Right lobe of liver (tissue), 6 donors: ENCODE data around the gene HOXC10. TPM values are rescaled to one million over a fixed set of nuclear protein-coding genes. Genes with fewer than 3 reads are reported as not detected.

ENCODE experiments used
- ATAC-seq, 4 donors: fragments of 200-7000 bp; cut with Tn5 transposase; one replicate each; pipeline ENCODE4 v1.9.1; 2020; ENCODE audit warnings: mild to moderate bottlenecking in 4 of 4, moderate library complexity in 4 of 4
- DNase-seq, 3 donors: peaks; one replicate each; pipeline ENCODE4 v3.0.0-alpha.2; 2020
- H3K27ac ChIP-seq, 3 donors: fragments of 200-600 bp; one replicate each; pipeline ENCODE4 v1.8.0; 2022
- H3K27me3 ChIP-seq, 2 donors: fragments of 200-600 bp; one replicate each; pipeline ENCODE4 v1.8.0; 2022
- H3K36me3 ChIP-seq, 4 donors: fragments of 200-600 bp; sonication (generic) in 1 of 4; one replicate each; pipeline versions ENCODE4 v1.5.1 to v1.8.0; 2017 to 2022; ENCODE audit warnings: control low read depth in 1 of 4
- H3K4me1 ChIP-seq, 4 donors: fragments of 200-600 bp; sonication (generic) in 1 of 4; one replicate each; pipeline versions ENCODE4 v1.5.1 to v1.8.0; 2017 to 2022; ENCODE audit warnings: control low read depth in 1 of 4
- H3K4me3 ChIP-seq, 3 donors: fragments of 200-600 bp; one replicate each; pipeline ENCODE4 v1.8.0; 2022
- H3K9me3 ChIP-seq, 4 donors: fragments of 200-600 bp; sonication (generic) in 1 of 4; one replicate each; pipeline versions ENCODE4 v1.5.1 to v1.8.0; 2017 to 2022; ENCODE audit warnings: control low read depth in 1 of 4
- CTCF ChIP-seq, 4 donors: fragments of 200-600 bp in 3 of 4; fragments of 450-650 bp in 1 of 4; IDR thresholded peaks; one replicate each; pipeline versions ENCODE4 v1.5.1 to v1.8.0; 2016 to 2022; ENCODE audit warnings: antibody characterized with exemption in 4 of 4, mild to moderate bottlenecking in 2 of 4
- POLR2A ChIP-seq: fragments of 450-650 bp; IDR thresholded peaks from one replicate; pipeline ENCODE4 v1.6.1; 2017; ENCODE audit warnings: antibody characterized with exemption, mild to moderate bottlenecking
- WGBS: methylation state at CpG from one replicate; pipeline ENCODE4 v1.1.6; 2018; ENCODE audit warnings: low coverage, low lambda C conversion rate; ENCODE audit not compliant: insufficient coverage; ENCODE audit errors: missing lambda C conversion rate; 5-methylcytosine and 5-hydroxymethylcytosine counted together
- intact Hi-C, 2 donors: fragments of 100-400 bp; cut with DNase I; formaldehyde crosslinking; loops; one replicate each; pipeline versions ENCODE4 v1.11.2 to v1.14.1; 2022
- total RNA-seq, 6 experiments: library from RNA; depleted of rRNA in 2 of 6; stranded (reverse); fragments of >200 nt in 2 of 6; fragmentation: NEBNext Ultra II Directional in 3 of 6; extraction: Animal tissue kit (Norgen Biotek cat#: 25700) in 3 of 6; gene quantifications; one replicate each; pipeline versions ENCODE4 v1.1.0 to v1.2.4, GENCODE V29; 2016 to 2023
- donor health status: DM: no; HTN: yes; CAD: no.
- donor health status: DM: no; HTN: no; CAD: no.
- donor health status: DM: no; HTN: no; CAD: no.
- donor health status: DM: no; HTN: yes; CAD: no.
- donor health status: DM: no; HTN: yes; CAD: no.

HOXC10 gene
- total RNA-seq, 6 experiments from 2014 or later, result not detected

- Histone ChIP-seq H3K4me3 (no peak overlapping the region), H3K4me1 (no peaks in the 10 kb centered on the region), H3K27me3 (peaks cover 16 to 60% of the 10 kb centered on the region in 2 donors), H3K27ac (no peak overlapping the region), H3K9me3 (no peaks in the 10 kb centered on the region), H3K36me3 (no peaks in the 10 kb centered on the region)
- WGBS, result 19% methylated on average over 5 of the region's 7 CpGs
- ATAC-seq (no peak), DNase-seq (peak in 1 of 3 donors; percentile 11)
- TF ChIP-seq CTCF (IDR thresholded peaks at IDR 0.05) (no peak), POLR2A (no peak)
- intact Hi-C loops, result no loop called here
These were observed 4.7 kb upstream of the HOXC10 start for GRCh38 chr12:53980104-53980801.

- DNase-seq (peak in 1 of 3 donors; percentile 7), ATAC-seq (no peak)
- H3K27me3 ChIP-seq, result peaks cover 16 to 59% of the 10 kb centered on the region in 2 donors
- peaks cover 0 to 2% (median 0%) of the 10 kb centered on the region in 4 donors for H3K4me1 ChIP-seq
- intact Hi-C loops, result no loop called here
- TF ChIP-seq POLR2A (no peak), CTCF (IDR thresholded peaks at IDR 0.05) (no peak)
- no peak overlapping the region for H3K27ac ChIP-seq
- no peak overlapping the region for H3K4me3 ChIP-seq
- H3K9me3 ChIP-seq, result no peaks in the 10 kb centered on the region
- 20% methylated on average over 10 of the region's 15 CpGs for WGBS
- H3K36me3 ChIP-seq, result no peaks in the 10 kb centered on the region
These were observed 4.0 kb upstream of the HOXC10 start for GRCh38 chr12:53980802-53981496.

GRCh38 chr12:53981634-53982565, 3.0 kb upstream of the HOXC10 start:
- H3K27me3 ChIP-seq, result peaks cover 19 to 62% of the 10 kb centered on the region in 2 donors
- DNase-seq (peak in 1 of 3 donors; percentile 28), ATAC-seq (no peak)
- no peak overlapping the region for H3K27ac ChIP-seq
- H3K9me3 ChIP-seq, result no peaks in the 10 kb centered on the region
- WGBS, result 6% methylated on average over 17 of the region's 30 CpGs
- TF ChIP-seq CTCF (IDR thresholded peaks at IDR 0.05), result no peak
- H3K4me3 ChIP-seq, result no peak overlapping the region
- intact Hi-C loops, result no loop called here
- H3K4me1 ChIP-seq, result peaks cover 0 to 4% (median 0%) of the 10 kb centered on the region in 4 donors
- no peaks in the 10 kb centered on the region for H3K36me3 ChIP-seq

- peak in 1 of 3 donors; percentile 22 for DNase-seq
These were observed 2.0 kb upstream of the HOXC10 start for GRCh38 chr12:53982648-53983567.

More at GRCh38 chr12:53982648-53983567, 2.0 kb upstream of the HOXC10 start:
- TF ChIP-seq CTCF (IDR thresholded peaks at IDR 0.05) (no peak), POLR2A (no peak)
- H3K27ac ChIP-seq, result no peak overlapping the region
- H3K9me3 ChIP-seq, result no peaks in the 10 kb centered on the region
- 8% methylated on average over 23 of the region's 26 CpGs for WGBS
- H3K4me3 ChIP-seq, result no peak overlapping the region
- H3K36me3 ChIP-seq, result no peaks in the 10 kb centered on the region
- peaks cover 0 to 4% (median 0%) of the 10 kb centered on the region in 4 donors for H3K4me1 ChIP-seq
- H3K27me3 ChIP-seq, result peaks cover 19 to 72% of the 10 kb centered on the region in 2 donors
- intact Hi-C loops, result no loop called here
- ATAC-seq, result no peak
